ENCODE data around the gene ZNF678.
A peak's percentile ranks its signal among the peaks of the same experiment; 100 is the strongest.
"Not testable (repeated sequence)": the region's sequence is repeated elsewhere in the genome, so short reads cannot be mapped to it uniquely, and the experiment has no call there.

ZNF678 gene

GRCh38 chr1:227563324-227564201 is at the start of gene ZNF678:
ZNF678 (plus strand) TSS chr1:227563556; CDS start chr1:227650992, 87,436 bp downstream.
- DNase-seq: peak; percentile 85

GRCh38 chr1:227518876-227519275 is 44.5 kb upstream of the ZNF678 start:
- DNase-seq: no peak

- no peak for DNase-seq
Observed at GRCh38 chr1:227521782-227522181, 41.6 kb upstream of the ZNF678 start.

DNA sequence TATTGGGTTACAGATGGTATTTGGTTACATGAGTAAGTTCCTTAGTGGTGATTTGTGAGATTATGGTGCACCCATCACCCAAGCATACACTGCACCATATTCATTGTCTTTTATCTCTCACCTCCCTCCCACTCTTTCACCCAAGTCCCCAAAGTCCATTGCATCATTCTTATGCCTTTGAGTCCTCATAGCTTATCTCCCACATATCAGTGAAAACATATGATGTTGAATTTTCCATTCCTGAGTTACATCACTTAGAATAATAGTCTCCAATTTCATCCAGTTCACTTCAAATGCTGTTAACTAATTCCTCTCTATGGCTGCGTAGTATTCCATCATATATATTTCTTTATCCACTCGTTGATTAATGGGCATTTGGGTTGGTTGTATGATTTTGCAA is 36.8 kb upstream of the ZNF678 start:
- DNase-seq: no peak

DNA sequence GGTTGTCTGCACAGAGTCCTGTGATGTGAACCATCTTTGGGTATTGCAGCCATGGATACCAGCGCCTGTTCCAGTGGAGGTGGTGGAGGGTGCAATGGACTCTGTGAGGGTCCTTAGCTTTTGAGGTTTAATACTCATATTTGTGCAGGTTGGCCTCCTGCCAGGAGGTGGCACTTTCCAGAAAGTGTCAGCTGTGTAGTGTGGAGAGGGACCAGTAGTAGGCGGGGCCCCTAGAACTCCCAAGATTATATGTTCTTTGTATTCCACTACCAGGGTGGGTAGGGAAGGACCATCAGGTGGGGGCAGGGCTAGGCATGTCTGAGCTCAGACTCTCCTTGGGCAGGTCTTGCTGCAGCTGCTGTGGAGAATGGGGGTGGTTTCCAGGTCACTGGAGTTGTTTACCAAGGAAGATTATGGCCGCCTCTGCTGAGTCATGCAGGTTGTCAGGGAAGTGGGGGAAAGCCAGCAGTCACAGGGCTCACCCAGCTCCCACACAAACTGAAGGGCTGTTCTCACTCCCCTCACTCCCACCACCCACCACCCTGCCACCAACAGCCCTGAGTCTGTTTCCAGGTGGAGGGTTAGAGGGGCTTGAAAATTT is 31.2 kb upstream of the ZNF678 start:
- DNase-seq: no peak

- no peak for DNase-seq
Observed at GRCh38 chr1:227540170-227541098, 22.9 kb upstream of the ZNF678 start.

DNA sequence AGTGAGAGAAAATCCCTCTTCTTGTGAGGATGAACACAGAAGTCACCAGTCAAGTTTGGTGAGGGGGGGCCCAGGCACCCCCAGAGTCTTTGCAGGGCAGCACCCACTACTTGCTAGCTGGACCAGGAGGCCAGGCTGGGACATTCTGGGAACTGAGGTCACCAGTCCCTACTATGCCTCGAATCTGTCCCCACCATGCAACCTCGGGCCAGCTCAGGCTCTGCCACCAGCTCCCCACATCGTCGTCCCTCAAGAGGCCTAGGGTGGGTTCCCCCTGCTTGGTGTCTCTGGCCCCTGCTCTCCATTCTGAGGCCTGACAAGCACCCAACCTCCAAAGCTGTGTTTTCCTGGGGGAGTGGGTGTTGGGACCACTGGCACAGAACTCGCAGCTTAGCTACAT is 22.2 kb upstream of the ZNF678 start:
- DNase-seq: no peak

- no peak for DNase-seq
Observed at GRCh38 chr1:227541796-227542152, 21.6 kb upstream of the ZNF678 start.

- peak; percentile 88 for DNase-seq
Observed at GRCh38 chr1:227542153-227543120, 20.9 kb upstream of the ZNF678 start.

DNA sequence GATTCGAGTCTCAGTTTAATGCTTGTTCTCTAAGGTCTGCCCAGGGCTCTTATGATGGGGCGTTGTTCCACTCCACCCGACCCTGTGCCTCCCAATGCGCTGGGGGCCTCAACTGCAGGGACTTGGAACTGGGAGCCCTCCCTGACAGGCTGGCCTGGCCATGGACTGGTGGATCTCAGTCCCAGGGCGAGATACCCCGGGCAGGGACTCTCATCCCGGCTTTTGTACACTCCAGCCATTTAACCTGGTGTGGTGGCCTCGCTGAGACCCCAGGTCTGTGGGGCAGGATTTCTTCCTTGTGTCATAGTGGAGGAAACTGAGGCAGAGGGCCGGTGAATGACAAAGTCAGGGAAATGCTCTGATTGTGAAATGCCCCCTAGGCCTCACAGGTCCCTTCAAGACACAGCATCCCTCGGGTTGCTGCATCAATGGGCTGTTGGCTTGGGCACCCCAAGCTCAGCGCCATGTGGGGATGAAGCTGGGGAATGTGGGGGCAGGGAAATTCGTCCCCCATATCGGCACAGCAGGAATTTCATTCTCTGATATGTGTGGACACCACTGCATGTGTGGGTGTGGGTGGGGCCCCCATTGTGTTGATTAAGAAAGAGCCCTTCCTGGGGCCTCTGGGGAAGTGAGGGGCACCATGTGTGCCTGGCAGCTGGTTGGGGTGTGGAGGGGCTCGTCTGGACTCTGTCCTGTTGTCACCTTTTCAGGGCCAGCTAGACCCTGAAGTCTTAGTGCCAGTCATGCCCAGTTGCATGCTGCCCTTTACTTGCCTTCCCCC is 19.9 kb upstream of the ZNF678 start:
- no peak for DNase-seq

DNA sequence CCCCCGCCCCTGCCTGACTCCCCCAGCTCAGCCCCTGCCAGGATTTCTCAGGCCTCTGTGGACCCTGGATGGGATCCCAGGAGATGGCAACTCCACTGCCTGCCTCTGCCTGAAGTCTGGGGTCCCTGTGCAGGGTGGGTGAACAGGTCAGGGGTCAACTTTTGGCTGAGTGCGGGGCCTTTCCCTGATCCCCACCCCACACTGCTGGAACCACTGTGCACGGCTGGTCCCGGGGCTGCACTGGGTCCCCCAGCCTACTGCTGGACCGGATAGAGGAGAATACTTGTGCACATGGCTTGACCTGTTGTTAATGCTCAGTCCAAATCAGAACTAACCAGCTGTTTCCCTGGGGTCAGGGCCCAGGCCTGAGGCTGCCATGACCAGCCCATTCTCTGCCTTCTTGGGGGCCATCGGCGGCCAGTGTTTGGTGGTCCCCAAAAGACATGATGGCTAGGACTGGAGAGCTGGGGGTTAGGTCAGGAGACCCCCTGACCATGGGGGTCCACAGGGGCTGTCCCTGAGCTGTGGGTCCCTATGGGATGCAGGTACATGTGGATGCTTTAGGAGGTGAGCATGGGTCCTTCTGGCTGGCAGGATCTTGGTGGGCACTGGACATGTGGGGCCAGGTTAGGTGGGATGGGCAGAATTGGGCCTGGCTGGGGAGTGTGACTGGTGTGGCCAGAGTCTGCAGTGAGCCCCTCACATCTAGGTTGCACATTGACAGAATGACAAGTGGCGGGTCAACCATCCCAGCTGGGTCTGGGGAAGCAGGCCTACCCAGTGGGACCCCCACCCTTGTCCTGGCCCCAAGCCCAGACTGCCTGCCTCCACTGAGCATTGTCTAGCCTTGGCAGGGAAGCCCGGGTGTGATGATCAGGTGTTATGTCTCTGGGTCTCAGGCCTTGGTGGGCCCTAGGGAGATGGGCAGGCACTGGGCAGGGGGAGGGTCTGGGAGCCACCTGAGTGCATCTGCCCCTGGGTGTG is 19.0 kb upstream of the ZNF678 start:
- no peak for DNase-seq

- DNase-seq: no peak
Observed at GRCh38 chr1:227545361-227545760, 18.0 kb upstream of the ZNF678 start.

- no peak for DNase-seq
Observed at GRCh38 chr1:227546059-227546458, 17.3 kb upstream of the ZNF678 start.

GRCh38 chr1:227546598-227547309 is 16.6 kb upstream of the ZNF678 start:
- DNase-seq: no peak

- DNase-seq: no peak
Observed at GRCh38 chr1:227547310-227548118, 15.8 kb upstream of the ZNF678 start.

GRCh38 chr1:227548119-227548397 is 15.3 kb upstream of the ZNF678 start:
- DNase-seq: no peak

GRCh38 chr1:227548448-227548847 is 14.9 kb upstream of the ZNF678 start:
- no peak for DNase-seq

DNA sequence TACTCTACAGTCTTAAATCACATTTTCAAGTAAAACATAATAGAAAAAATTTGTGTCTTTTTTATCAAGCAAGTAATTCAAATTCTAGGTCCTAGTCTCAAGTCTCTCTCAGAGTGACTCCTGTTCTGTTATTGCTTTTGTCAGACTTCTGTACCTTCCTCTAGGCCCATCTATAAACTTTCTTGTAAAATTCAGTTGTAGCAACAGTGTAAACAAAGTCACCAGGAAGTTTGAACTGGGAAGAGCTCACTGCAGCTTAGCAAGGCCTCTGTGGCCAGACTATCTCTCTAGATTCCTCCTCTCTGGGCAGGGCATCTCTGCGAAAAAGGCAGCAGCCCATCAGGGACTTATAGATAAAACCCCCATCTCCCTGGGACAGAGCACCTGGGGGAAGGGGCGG is 13.5 kb upstream of the ZNF678 start:
- DNase-seq: no peak

DNA sequence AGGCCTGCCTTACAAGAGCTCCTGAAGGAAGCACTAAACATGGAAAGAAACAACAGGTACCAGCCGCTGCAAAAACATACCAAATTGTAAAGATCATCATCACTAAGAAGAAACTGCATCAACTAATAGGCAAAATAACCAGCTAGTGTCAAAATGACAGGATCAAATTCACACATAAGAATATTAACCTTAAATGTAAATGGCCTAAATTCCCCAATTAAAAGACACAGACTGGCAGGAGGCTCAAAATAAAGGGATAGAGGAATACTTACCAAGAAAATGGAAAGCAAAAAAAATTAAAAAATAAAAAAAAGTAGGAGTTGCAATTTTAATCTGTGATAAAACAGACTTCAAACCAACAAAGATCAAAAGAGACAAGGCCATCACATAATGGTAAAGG is 11.5 kb upstream of the ZNF678 start:
- DNase-seq: not testable (repeated sequence)
